Heart left ventricle (tissue), 16 donors: ENCODE results near the gene RECK. TPM values are rescaled to one million over a fixed set of nuclear protein-coding genes. Genes with fewer than 3 reads are reported as not detected.
A peak's percentile ranks its signal among the peaks of the same experiment; 100 is the strongest.

Source experiments
- ATAC-seq, 4 donors: fragments of 200-7000 bp; cut with Tn5 transposase; one replicate each; pipeline ENCODE4 v1.9.1; 2020 to 2022; ENCODE audit warnings: moderate library complexity in 4 of 4, mild to moderate bottlenecking in 3 of 4, moderate number of reproducible peaks in 1 of 4
- DNase-seq, 5 donors: peaks; one replicate each; pipeline ENCODE4 v3.0.0-alpha.2; 2020
- H3K27ac ChIP-seq, 12 donors: fragments of 200-600 bp; sonication (generic) in 4 of 12; one replicate each; pipeline versions ENCODE4 v1.5.0 to v1.8.0; 2016 to 2022; ENCODE audit warnings: mild to moderate bottlenecking in 2 of 12
- H3K27me3 ChIP-seq, 9 donors: fragments of 200-600 bp; sonication (generic) in 2 of 9; one replicate each; pipeline versions ENCODE4 v1.5.1 to v1.8.0; 2016 to 2022; ENCODE audit warnings: mild to moderate bottlenecking in 3 of 9
- H3K36me3 ChIP-seq, 9 donors: fragments of 200-600 bp; sonication (generic) in 2 of 9; one replicate each; pipeline versions ENCODE4 v1.5.0 to v1.8.0; 2018 to 2022; ENCODE audit warnings: mild to moderate bottlenecking in 2 of 9
- H3K4me1 ChIP-seq, 12 donors: fragments of 200-600 bp; sonication (generic) in 4 of 12; one replicate each; pipeline versions ENCODE4 v1.5.0 to v1.8.0; 2016 to 2022; ENCODE audit warnings: mild to moderate bottlenecking in 3 of 12
- H3K4me3 ChIP-seq, 12 donors: fragments of 200-600 bp; sonication (generic) in 4 of 12; one replicate each; pipeline versions ENCODE4 v1.5.0 to v1.8.0; 2017 to 2022; ENCODE audit warnings: mild to moderate bottlenecking in 9 of 12, moderate library complexity in 4 of 12
- H3K9me3 ChIP-seq, 12 donors: fragments of 200-600 bp; sonication (generic) in 4 of 12; one replicate each; pipeline versions ENCODE4 v1.5.0 to v1.8.0; 2016 to 2022; ENCODE audit warnings: mild to moderate bottlenecking in 1 of 12
- CTCF ChIP-seq, 12 donors: fragments of 200-600 bp; sonication (generic) in 4 of 12; IDR thresholded peaks; one replicate each; pipeline versions ENCODE4 v1.5.0 to v1.8.0; 2018 to 2022; ENCODE audit warnings: antibody characterized with exemption in 12 of 12, mild to moderate bottlenecking in 5 of 12
- POLR2A ChIP-seq, 2 donors: fragments of 450-650 bp; IDR thresholded peaks; one replicate each; pipeline ENCODE4 v1.6.1; 2017; ENCODE audit warnings: antibody characterized with exemption in 2 of 2, mild to moderate bottlenecking in 2 of 2, moderate library complexity in 2 of 2
- WGBS, 4 donors: extraction: QIAGEN DNeasy Blood & Tissue Kit in 2 of 4; methylation state at CpG; one replicate each; pipeline versions ENCODE4 v1.1.5 to v1.1.7; 2013 to 2018; 5-methylcytosine and 5-hydroxymethylcytosine counted together
- intact Hi-C, 10 donors: fragments of 100-400 bp; cut with DNase I; formaldehyde crosslinking; loops; one replicate each; pipeline versions ENCODE4 v1.11.1 to v1.14.2; 2022
- polyA plus RNA-seq, 2 donors: library from polyadenylated mRNA; stranded (reverse); fragments of 200-250 nt; gene quantifications; one replicate each; pipeline ENCODE4 v1.2.3, GENCODE V29; 2013
- total RNA-seq, 9 donors: library from RNA; depleted of rRNA in 2 of 9; stranded (reverse); fragments of >200 nt in 2 of 9; fragmentation: NEBNext Ultra II Directional in 3 of 9; extraction: Animal tissue kit (Norgen Biotek cat#: 25700) in 3 of 9; gene quantifications; one replicate each; pipeline versions ENCODE4 v1.1.0 to v1.2.4, GENCODE V29; 2016 to 2023
- donor health status: ischemic (EF 13 %, LVEDD 7.1; RV severe dilation, severe dysfunction).
- donor health status: healthy with polysubstance abuse.
- donor health status: DM: no; HTN: yes; CAD: no.
- donor health status: DM: no; HTN: no; CAD: no.
- donor health status: ischemic (EF 25% LVEDD 6.9; RV normal size, moderate dysfunction).
- donor health status: ischemic (EF 25% LVEDD 5.7; RV mildly dilated, moderate dysfunction).
- donor health status: healthy.
- donor health status: DM: yes; HTN: yes; CAD: no.
- donor health status: ischemic (EF 35%, LVEDD 5.7; RV mildly dilated, moderate dysfunction).
- donor health status: nonischemic (EF 11% LVEDD 7.7; RV severe dilation, severe dysfunction).
- donor health status: DM: yes; HTN: yes; CAD: no.
- donor health status: PGD.
- donor health status: ischemic (EF 29% LVEDD 5.4; RV normal size, mild dysfunction).
- donor health status: nonischemic (EF 23%, LVEDD 6.1; RV moderate dilation, normal function).

Gene RECK
- total and polyA plus RNA-seq, 11 donors: 2.5 to 10.2 (median 4.9) TPM

GRCh38 chr9:36101916-36102741, 65.4 kb downstream of the RECK start:
- DNase-seq: no peak

GRCh38 chr9:36102742-36103495, 66.2 kb downstream of the RECK start:
- intact Hi-C loops: loop anchor here in 9 of 10 donors (1.0 to 10.0 kb wide), 7 partner anchors 63 to 232 kb away; partner anchors contain the start of gene CCIN (in 1 of the 9)

More at GRCh38 chr9:36101916-36102741, 65.4 kb downstream of the RECK start:
- no peaks in the 10 kb centered on the region for H3K9me3 ChIP-seq
- peak in 2 of 4 donors; percentile 29 to 68 for ATAC-seq
- H3K27ac ChIP-seq: peak overlapping the region in 1 of 12 donors; percentile 15
- peaks cover 0 to 9% (median 0%) of the 10 kb centered on the region in 12 donors for H3K4me1 ChIP-seq
- TF ChIP-seq POLR2A (IDR thresholded peaks at IDR 0.05) (no peak), CTCF (IDR thresholded peaks at IDR 0.05) (no peak)
- no peaks in the 10 kb centered on the region for H3K27me3 ChIP-seq
- intact Hi-C loops: loop anchor here in 9 of 10 donors (2.0 to 10.0 kb wide), 6 partner anchors 65 to 233 kb away; partner anchors contain the start of gene CCIN (in 1 of the 9)
- peaks cover 0 to 15% (median 0%) of the 10 kb centered on the region in 9 donors for H3K36me3 ChIP-seq
- WGBS, 4 donors: 68 to 78% (median 71%) methylated on average over 4 of the region's 4 CpGs
- no peak overlapping the region for H3K4me3 ChIP-seq

GRCh38 chr9:36109071-36109470, 72.4 kb downstream of the RECK start:
- Histone ChIP-seq H3K36me3 (peaks cover 0 to 73% (median 20%) of the 10 kb centered on the region in 9 donors), H3K9me3 (no peaks in the 10 kb centered on the region), H3K4me1 (peaks cover 0 to 5% (median 0%) of the 10 kb centered on the region in 12 donors), H3K27ac (no peak overlapping the region), H3K27me3 (no peaks in the 10 kb centered on the region), H3K4me3 (no peak overlapping the region)
- DNase-seq (no peak), ATAC-seq (no peak)
- no peak for TF ChIP-seq POLR2A (IDR thresholded peaks at IDR 0.05)
- no peak for TF ChIP-seq CTCF (IDR thresholded peaks at IDR 0.05)
- intact Hi-C loops: loop anchor here in 6 of 10 donors (5.0 to 10.0 kb wide), 4 partner anchors 53 to 226 kb away; no protein-coding TSS in a partner anchor
- 34 to 61% (median 50%) methylated on average over 2 of the region's 2 CpGs for WGBS, 4 donors

More at GRCh38 chr9:36102742-36103495, 66.2 kb downstream of the RECK start:
- H3K27me3 ChIP-seq: no peaks in the 10 kb centered on the region
- WGBS, 4 donors: 75 to 81% (median 76%) methylated on average over 10 of the region's 10 CpGs
- ATAC-seq: peak; percentile 80 to 97 (median 94)
- peaks cover 0 to 19% (median 0%) of the 10 kb centered on the region in 9 donors for H3K36me3 ChIP-seq
- no peak overlapping the region for H3K4me3 ChIP-seq
- DNase-seq: peak; percentile 76 to 89 (median 80)
- peaks cover 0 to 9% (median 0%) of the 10 kb centered on the region in 12 donors for H3K4me1 ChIP-seq
- peak overlapping the region in 3 of 12 donors; percentile 3 to 15 (median 11) for H3K27ac ChIP-seq
- TF ChIP-seq POLR2A (IDR thresholded peaks at IDR 0.05) (no peak), CTCF (IDR thresholded peaks at IDR 0.05) (peak; percentile 62 to 88 (median 78))
- no peaks in the 10 kb centered on the region for H3K9me3 ChIP-seq
